Measurements from ENCODE around the gene TTPAL. TPM values are rescaled to one million over a fixed set of nuclear protein-coding genes. Genes with fewer than 3 reads are reported as not detected.
A peak's percentile ranks its signal among the peaks of the same experiment; 100 is the strongest.

Gene TTPAL
- total and polyA plus RNA-seq, 9 of the 15 experiments (the other 6 are each of a cell fraction or from before 2014, with no cell fraction given) = 1.1 to 7.0 (median 2.6) TPM

DNA sequence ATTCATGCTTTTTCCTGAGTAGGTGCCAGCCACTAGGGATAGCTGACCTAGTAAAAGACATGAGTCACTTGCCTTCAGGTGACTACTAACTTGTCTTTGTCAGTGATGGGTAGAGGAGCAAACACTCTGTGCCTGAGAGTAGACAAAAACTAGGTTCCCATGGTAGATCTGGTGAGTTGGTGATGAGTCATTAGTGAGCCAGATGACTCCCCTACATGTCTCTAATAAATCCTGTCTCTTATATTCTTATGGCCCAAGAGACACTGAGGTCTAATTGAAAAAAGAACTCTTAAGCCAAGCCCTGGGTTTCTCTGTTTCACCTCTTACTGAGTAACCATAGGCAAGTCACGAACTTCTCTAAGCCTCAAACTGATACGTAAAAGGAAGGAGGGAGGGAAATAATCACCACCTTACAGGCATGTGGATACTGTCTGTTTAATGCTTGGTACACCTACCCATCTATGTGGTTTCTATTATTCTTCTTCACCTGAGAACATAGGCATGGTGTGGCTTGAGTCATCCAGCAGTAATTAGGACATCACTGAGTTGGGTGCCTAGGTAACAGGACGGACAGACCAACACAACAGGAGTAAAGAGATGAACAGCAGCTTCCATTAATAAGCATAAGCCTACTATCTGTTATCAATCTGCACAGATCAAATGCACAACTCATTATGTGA, 20.3 kb downstream of the TTPAL start:
- 89% methylated on average over 3 of the region's 3 CpGs for WGBS (ENCODE audit: insufficient coverage, low coverage, missing lambda C conversion rate)
- no peak overlapping the region for H3K27ac ChIP-seq (ENCODE audit: extremely low read depth, low read depth, low read length)
- in situ Hi-C loops (cut with MboI) (no loop called here), intact Hi-C loops (cut with micrococcal nuclease) (no loop called here)
- no peak overlapping the region for H3K9ac ChIP-seq (ENCODE audit: insufficient read depth in 1 of 2, low read depth in 2 of 2, low read length in 2 of 2)
- H3K4me2 ChIP-seq (ENCODE audit: insufficient read depth, low read length) = no peak overlapping the region
- DNase-seq (ENCODE audit: extremely low read depth in 1 of 4, low spot score in 3 of 4) (no peak), FAIRE-seq (no peak), ATAC-seq (no peak)
- ChIA-PET POLR2A (interaction anchor here (0.7 to 2.6 kb wide), 5 partner anchors 8 to 83 kb away, joined by 3 to 14 read pairs (median 3); no protein-coding TSS in a partner anchor), CTCF (ENCODE audit: low intra/inter-chr PET ratio) (no interaction called here)
- H3K9me3 ChIP-seq (replicated peaks; ENCODE audit: control insufficient read depth, insufficient read depth, low read depth, low read length) = no peaks in the 10 kb centered on the region
- H3K27me3 ChIP-seq (ENCODE audit: control insufficient read depth in 2 of 2, insufficient read depth in 2 of 2, low read length in 2 of 2) = no peaks in the 10 kb centered on the region
- H2AFZ ChIP-seq (ENCODE audit: low read depth, low read length) = no peak overlapping the region
- H3K36me3 ChIP-seq (ENCODE audit: control insufficient read depth, insufficient read depth, low read length) = peaks cover 86% of the 10 kb centered on the region
- TF ChIP-seq SAFB (IDR thresholded peaks at IDR 0.05; ENCODE audit: borderline replicate concordance, low read depth, low read length) (no peak), GABPB2 (CRISPR knock-in tag; conservative IDR thresholded peaks at IDR 0.05) (no peak), HMBOX1 (IDR thresholded peaks at IDR 0.05) (peak; percentile 7; the same call in 1 of the 2 replicates), CHCHD3 (CRISPR knock-in tag; IDR thresholded peaks at IDR 0.05) (no peak), FOSL1 (tag; conservative IDR thresholded peaks at IDR 0.05) (peak; percentile 61), MAZ (CRISPR knock-in tag; conservative IDR thresholded peaks at IDR 0.05 in 1 of 2, IDR thresholded peaks at IDR 0.05 in 1 of 2) (no peak)
- TF ChIP-seq, protein P1, sequence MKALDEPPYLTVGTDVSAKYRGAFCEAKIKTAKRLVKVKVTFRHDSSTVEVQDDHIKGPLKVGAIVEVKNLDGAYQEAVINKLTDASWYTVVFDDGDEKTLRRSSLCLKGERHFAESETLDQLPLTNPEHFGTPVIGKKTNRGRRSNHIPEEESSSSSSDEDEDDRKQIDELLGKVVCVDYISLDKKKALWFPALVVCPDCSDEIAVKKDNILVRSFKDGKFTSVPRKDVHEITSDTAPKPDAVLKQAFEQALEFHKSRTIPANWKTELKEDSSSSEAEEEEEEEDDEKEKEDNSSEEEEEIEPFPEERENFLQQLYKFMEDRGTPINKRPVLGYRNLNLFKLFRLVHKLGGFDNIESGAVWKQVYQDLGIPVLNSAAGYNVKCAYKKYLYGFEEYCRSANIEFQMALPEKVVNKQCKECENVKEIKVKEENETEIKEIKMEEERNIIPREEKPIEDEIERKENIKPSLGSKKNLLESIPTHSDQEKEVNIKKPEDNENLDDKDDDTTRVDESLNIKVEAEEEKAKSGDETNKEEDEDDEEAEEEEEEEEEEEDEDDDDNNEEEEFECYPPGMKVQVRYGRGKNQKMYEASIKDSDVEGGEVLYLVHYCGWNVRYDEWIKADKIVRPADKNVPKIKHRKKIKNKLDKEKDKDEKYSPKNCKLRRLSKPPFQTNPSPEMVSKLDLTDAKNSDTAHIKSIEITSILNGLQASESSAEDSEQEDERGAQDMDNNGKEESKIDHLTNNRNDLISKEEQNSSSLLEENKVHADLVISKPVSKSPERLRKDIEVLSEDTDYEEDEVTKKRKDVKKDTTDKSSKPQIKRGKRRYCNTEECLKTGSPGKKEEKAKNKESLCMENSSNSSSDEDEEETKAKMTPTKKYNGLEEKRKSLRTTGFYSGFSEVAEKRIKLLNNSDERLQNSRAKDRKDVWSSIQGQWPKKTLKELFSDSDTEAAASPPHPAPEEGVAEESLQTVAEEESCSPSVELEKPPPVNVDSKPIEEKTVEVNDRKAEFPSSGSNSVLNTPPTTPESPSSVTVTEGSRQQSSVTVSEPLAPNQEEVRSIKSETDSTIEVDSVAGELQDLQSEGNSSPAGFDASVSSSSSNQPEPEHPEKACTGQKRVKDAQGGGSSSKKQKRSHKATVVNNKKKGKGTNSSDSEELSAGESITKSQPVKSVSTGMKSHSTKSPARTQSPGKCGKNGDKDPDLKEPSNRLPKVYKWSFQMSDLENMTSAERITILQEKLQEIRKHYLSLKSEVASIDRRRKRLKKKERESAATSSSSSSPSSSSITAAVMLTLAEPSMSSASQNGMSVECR (CRISPR knock-in tag; IDR thresholded peaks at IDR 0.05) = no peak
- no peaks in the 10 kb centered on the region for H3K9me1 ChIP-seq (ENCODE audit: control insufficient read depth, insufficient read depth, low read length)
- H3K79me2 ChIP-seq (ENCODE audit: control insufficient read depth, insufficient read depth, low read length) = no peaks in the 10 kb centered on the region
- H3K4me1 ChIP-seq (replicated peaks in 1 of 2; ENCODE audit: control insufficient read depth in 2 of 2, insufficient read depth in 2 of 2, low read length in 2 of 2) = no peaks in the 10 kb centered on the region; a peak in 2 of 5 replicates
- no TSS peak for BruUV-seq (replicated peaks)
- H3K4me3 ChIP-seq = no peak overlapping the region
- peaks cover 3% of the 10 kb centered on the region; the same call in 1 of the 2 replicates for H4K20me1 ChIP-seq (replicated peaks; ENCODE audit: control insufficient read depth, insufficient read depth, low read length)

Data from K562 (cell line).